ENCODE results near the gene UBAP2. TPM values are rescaled to one million over a fixed set of nuclear protein-coding genes. Genes with fewer than 3 reads are reported as not detected.
A peak's percentile ranks its signal among the peaks of the same experiment; 100 is the strongest.

UBAP2 gene
- total RNA-seq, 1 donor from 2014 or later: 56.2 TPM

- Mint-ChIP-seq H3K4me1 (ENCODE audit: low read depth) (peaks cover 6% of the 10 kb centered on the region), H3K27me3 (ENCODE audit: insufficient read depth) (no peaks in the 10 kb centered on the region), H3K9me3 (no peaks in the 10 kb centered on the region), H3K4me3 (no peak overlapping the region), H3K27ac (no peak overlapping the region), H3K36me3 (ENCODE audit: low read depth) (peaks cover 11% of the 10 kb centered on the region)
- DNase-seq (ENCODE audit: low spot score): no peak
- intact Hi-C loops (cut with micrococcal nuclease): no loop called here
Observed at GRCh38 chr9:33893861-33894260, 154.8 kb downstream of the UBAP2 start.

DNA sequence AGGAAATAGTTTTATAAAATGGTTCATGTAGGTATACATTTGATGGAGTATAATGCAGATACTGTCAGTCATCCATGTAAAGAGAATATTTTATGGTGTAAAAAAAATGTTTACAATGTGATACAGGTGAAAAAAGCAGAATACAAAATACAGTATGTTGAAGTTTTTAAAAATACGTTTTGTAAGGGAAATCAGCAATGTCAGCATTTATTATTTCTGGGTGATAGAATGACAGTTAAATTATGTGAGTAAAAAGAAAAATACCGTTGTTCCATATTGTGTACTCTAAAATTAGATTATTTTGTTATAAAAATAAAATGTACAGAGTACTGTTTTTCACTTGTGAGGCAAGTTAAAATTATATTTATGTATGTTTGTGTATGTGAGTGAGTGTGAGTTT, 162.7 kb downstream of the UBAP2 start:
- no peak overlapping the region for H3K4me3 Mint-ChIP-seq
- intact Hi-C loops (cut with micrococcal nuclease): no loop called here
- H3K36me3 Mint-ChIP-seq (ENCODE audit: low read depth): peaks cover 6% of the 10 kb centered on the region
- peaks cover 22% of the 10 kb centered on the region for H3K4me1 Mint-ChIP-seq (ENCODE audit: low read depth)
- no peaks in the 10 kb centered on the region for H3K9me3 Mint-ChIP-seq
- no peak for DNase-seq (ENCODE audit: low spot score)
- no peak overlapping the region for H3K27ac Mint-ChIP-seq
- no peaks in the 10 kb centered on the region for H3K27me3 Mint-ChIP-seq (ENCODE audit: insufficient read depth)

DNA sequence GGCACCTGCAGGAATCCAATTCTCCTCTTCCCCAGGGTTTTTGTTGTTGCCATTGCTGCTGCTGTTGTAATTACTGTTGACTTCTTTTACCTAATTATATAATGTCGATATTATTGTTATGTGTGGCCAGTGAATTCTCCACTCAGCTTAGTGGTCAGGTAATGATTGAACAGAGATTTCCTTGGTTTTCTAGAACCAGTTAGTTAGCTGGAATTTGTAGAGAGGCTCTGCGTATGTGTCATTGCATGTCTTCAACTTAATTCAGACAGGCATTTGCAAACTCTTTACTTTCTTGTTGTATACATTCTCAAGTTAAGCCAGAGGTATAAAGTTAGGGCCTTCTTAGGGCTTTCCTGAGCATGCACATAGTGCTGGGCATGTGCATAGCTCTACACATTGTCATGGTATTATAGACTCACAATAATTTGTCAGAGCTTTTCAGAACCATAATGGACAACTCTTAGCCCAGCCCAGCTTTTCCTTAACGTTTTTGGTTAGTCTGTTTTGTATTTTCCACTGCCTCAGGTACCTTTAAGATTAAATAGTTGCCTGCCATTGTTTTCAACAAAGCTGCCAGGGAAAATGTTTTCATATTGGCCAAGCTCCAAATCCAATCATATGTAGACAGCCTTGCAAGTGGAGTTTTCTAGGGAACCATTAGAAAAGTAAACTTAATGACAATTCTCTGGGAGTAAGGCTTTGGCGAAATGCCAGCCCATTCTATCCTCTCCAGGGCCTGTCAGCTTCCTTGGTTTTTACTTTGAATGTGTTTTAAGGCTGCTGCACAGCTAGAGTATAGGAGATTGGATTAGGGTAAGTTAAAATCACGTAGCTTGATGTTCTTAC, 163.6 kb downstream of the UBAP2 start:
- Mint-ChIP-seq H3K9me3 (no peaks in the 10 kb centered on the region), H3K4me1 (ENCODE audit: low read depth) (peaks cover 30% of the 10 kb centered on the region), H3K36me3 (ENCODE audit: low read depth) (peaks cover 5% of the 10 kb centered on the region), H3K4me3 (no peak overlapping the region), H3K27me3 (ENCODE audit: insufficient read depth) (no peaks in the 10 kb centered on the region), H3K27ac (peak overlapping the region; percentile 22)
- DNase-seq (ENCODE audit: low spot score): no peak
- intact Hi-C loops (cut with micrococcal nuclease): no loop called here

DNA sequence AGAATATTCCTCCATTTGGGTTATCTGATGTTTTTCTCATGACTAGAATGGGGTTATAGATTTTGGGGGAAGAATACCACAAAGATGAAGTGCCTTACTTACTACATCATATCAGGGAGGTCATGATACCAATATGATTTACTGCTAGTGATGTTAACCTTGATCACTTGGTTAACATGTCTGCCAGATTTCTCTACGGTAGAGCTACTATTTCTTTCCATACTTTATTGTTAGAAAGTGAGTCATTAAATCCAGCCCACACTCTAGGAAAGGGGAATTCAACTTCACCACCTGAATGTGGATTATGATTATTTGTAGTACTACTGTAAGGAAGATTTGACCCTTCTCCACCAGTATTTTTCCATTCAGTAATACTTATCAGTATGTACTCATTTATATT, 167.1 kb downstream of the UBAP2 start:
- Mint-ChIP-seq H3K36me3 (ENCODE audit: low read depth) (peaks cover 3% of the 10 kb centered on the region), H3K9me3 (no peaks in the 10 kb centered on the region), H3K4me3 (peak overlapping the region; percentile 45), H3K27me3 (ENCODE audit: insufficient read depth) (no peaks in the 10 kb centered on the region), H3K27ac (peak overlapping the region; percentile 91), H3K4me1 (ENCODE audit: low read depth) (peaks cover 36% of the 10 kb centered on the region)
- intact Hi-C loops (cut with micrococcal nuclease): loop anchor here (1.0 kb wide), 1 partner anchor 65 kb away; no protein-coding TSS in a partner anchor
- no peak for DNase-seq (ENCODE audit: low spot score)

- peaks cover 3% of the 10 kb centered on the region for H3K36me3 Mint-ChIP-seq (ENCODE audit: low read depth)
- H3K27me3 Mint-ChIP-seq (ENCODE audit: insufficient read depth): no peaks in the 10 kb centered on the region
- intact Hi-C loops (cut with micrococcal nuclease): loop anchor here (1.0 kb wide), 1 partner anchor 64 kb away; no protein-coding TSS in a partner anchor
- no peak overlapping the region for H3K4me3 Mint-ChIP-seq
- no peak for DNase-seq (ENCODE audit: low spot score)
- peaks cover 36% of the 10 kb centered on the region for H3K4me1 Mint-ChIP-seq (ENCODE audit: low read depth)
- peak overlapping the region; percentile 76 for H3K27ac Mint-ChIP-seq
- no peaks in the 10 kb centered on the region for H3K9me3 Mint-ChIP-seq
Observed at GRCh38 chr9:33880211-33881089, 168.2 kb downstream of the UBAP2 start.

GRCh38 chr9:33878691-33879366, 169.9 kb downstream of the UBAP2 start:
- Mint-ChIP-seq H3K36me3 (ENCODE audit: low read depth) (peaks cover 3% of the 10 kb centered on the region), H3K27me3 (ENCODE audit: insufficient read depth) (no peaks in the 10 kb centered on the region), H3K4me3 (no peak overlapping the region), H3K4me1 (ENCODE audit: low read depth) (peaks cover 30% of the 10 kb centered on the region), H3K27ac (peak overlapping the region; percentile 35), H3K9me3 (no peaks in the 10 kb centered on the region)
- intact Hi-C loops (cut with micrococcal nuclease): no loop called here
- no peak for DNase-seq (ENCODE audit: low spot score)

DNA sequence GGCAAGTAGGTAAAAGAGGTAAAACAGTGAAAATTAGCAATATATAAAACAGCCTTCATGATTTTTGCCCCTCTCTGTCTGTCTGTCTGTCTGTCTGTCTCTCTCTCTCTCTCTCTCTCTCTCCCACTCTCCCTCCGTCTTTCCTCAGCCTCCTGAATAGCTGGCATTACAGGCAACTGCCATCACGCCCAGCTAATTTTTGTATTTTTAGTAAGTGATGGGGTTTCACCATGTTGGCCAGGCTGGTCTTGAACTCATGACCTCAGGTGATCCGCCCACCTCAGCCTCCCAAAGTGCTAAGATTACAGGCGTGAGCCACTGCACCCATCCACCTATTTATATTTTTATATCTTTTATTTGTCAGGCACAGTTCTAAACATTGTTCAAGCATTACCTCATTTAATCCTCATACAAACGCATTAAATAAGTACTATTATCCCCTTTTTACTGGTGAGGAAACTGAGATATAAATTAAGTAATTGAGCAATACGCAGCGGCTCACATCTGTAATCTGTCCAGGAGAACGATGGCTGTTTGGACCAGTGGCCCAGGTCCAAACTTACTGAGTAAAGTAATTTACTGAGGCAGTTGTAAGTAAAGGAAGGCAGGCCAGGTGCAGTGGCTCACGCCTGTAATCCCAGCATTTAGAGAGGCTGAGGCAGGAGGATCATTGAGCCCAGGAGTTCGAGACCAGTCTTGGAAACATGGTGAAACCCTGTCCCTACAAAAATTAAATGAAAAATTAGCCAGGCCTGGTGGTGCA, 170.8 kb downstream of the UBAP2 start:
- Mint-ChIP-seq H3K4me3 (no peak overlapping the region), H3K27me3 (ENCODE audit: insufficient read depth) (no peaks in the 10 kb centered on the region), H3K36me3 (ENCODE audit: low read depth) (peaks cover 3% of the 10 kb centered on the region), H3K27ac (no peak overlapping the region), H3K4me1 (ENCODE audit: low read depth) (peaks cover 26% of the 10 kb centered on the region), H3K9me3 (no peaks in the 10 kb centered on the region)
- intact Hi-C loops (cut with micrococcal nuclease): no loop called here
- DNase-seq (ENCODE audit: low spot score): no peak

Other genes with a start within 250 kb of the UBAP2 start
- gene UBE2R2, start 231.7 kb downstream of the UBAP2 start, total RNA-seq: 40.0 and 41.0 TPM in 2 replicates
- 49.7 and 52.8 TPM in 2 replicates for gene DCAF12, start 77.8 kb upstream of the UBAP2 start, total RNA-seq
- gene UBAP1, start 130.2 kb upstream of the UBAP2 start, total RNA-seq: 30.0 and 33.4 TPM in 2 replicates